Measurements from ENCODE around the gene ART4.

ART4 gene

GRCh38 chr12:14868916-14869506 is 25.7 kb upstream of the ART4 start:
- no peak overlapping the region for H3K4me3 ChIP-seq (ENCODE audit: low read depth, low read length, poor library complexity, severe bottlenecking)
- no peaks in the 10 kb centered on the region for H4K20me1 ChIP-seq (ENCODE audit: insufficient read depth, low read length)
- H3K9ac ChIP-seq (ENCODE audit: low read length), result no peak overlapping the region
- no peaks in the 10 kb centered on the region for H3K9me2 ChIP-seq (ENCODE audit: low read depth, low read length)
- no peaks in the 10 kb centered on the region for H3K27me3 ChIP-seq (ENCODE audit: insufficient read depth, low read length)
- no peaks in the 10 kb centered on the region for H3K9me3 ChIP-seq (ENCODE audit: low read length)
- TF ChIP-seq CTCF (IDR thresholded peaks at IDR 0.05; ENCODE audit: low read length) (no peak), EZH2 (IDR thresholded peaks at IDR 0.05; ENCODE audit: borderline replicate concordance, low read length) (no peak)
- no peaks in the 10 kb centered on the region; the same call in 1 of the 2 replicates for H3K36me3 ChIP-seq (ENCODE audit: insufficient read depth, low read length)
- H3F3A ChIP-seq (ENCODE audit: insufficient read depth, low read length), result no peaks in the 10 kb centered on the region
- no peak overlapping the region for H2AFZ ChIP-seq (ENCODE audit: low read length)
- H3K4me2 ChIP-seq (ENCODE audit: low read length), result no peak overlapping the region
- H3K79me2 ChIP-seq (ENCODE audit: insufficient read depth, low read length), result no peaks in the 10 kb centered on the region
- H3K4me1 ChIP-seq (ENCODE audit: insufficient read depth, low read length, severe bottlenecking), result peaks cover 4% of the 10 kb centered on the region
- no peak overlapping the region for H3K27ac ChIP-seq (ENCODE audit: low read depth, low read length, poor library complexity, severe bottlenecking)

GRCh38 chr12:14860490-14860889 is 17.2 kb upstream of the ART4 start:
- no peak overlapping the region for H3K27ac ChIP-seq (ENCODE audit: low read depth, low read length, poor library complexity, severe bottlenecking)
- no peaks in the 10 kb centered on the region for H4K20me1 ChIP-seq (ENCODE audit: insufficient read depth, low read length)
- peaks cover 5% of the 10 kb centered on the region; the same call in 1 of the 2 replicates for H3K9me3 ChIP-seq (ENCODE audit: low read length)
- H2AFZ ChIP-seq (ENCODE audit: low read length), result no peak overlapping the region
- H3K9me2 ChIP-seq (ENCODE audit: low read depth, low read length), result no peaks in the 10 kb centered on the region
- no peak overlapping the region for H3K4me3 ChIP-seq (ENCODE audit: low read depth, low read length, poor library complexity, severe bottlenecking)
- H3K27me3 ChIP-seq (ENCODE audit: insufficient read depth, low read length), result no peaks in the 10 kb centered on the region
- no peaks in the 10 kb centered on the region for H3K79me2 ChIP-seq (ENCODE audit: insufficient read depth, low read length)
- TF ChIP-seq EZH2 (IDR thresholded peaks at IDR 0.05; ENCODE audit: borderline replicate concordance, low read length) (no peak), CTCF (IDR thresholded peaks at IDR 0.05; ENCODE audit: low read length) (no peak)
- H3K9ac ChIP-seq (ENCODE audit: low read length), result no peak overlapping the region
- H3K4me1 ChIP-seq (ENCODE audit: insufficient read depth, low read length, severe bottlenecking), result peaks cover 4% of the 10 kb centered on the region
- H3K36me3 ChIP-seq (ENCODE audit: insufficient read depth, low read length), result no peaks in the 10 kb centered on the region; the same call in 1 of the 2 replicates
- no peak overlapping the region for H3K4me2 ChIP-seq (ENCODE audit: low read length)
- H3F3A ChIP-seq (ENCODE audit: insufficient read depth, low read length), result no peaks in the 10 kb centered on the region

GRCh38 chr12:14858513-14858912 is 15.2 kb upstream of the ART4 start:
- Histone ChIP-seq H2AFZ (ENCODE audit: low read length) (no peak overlapping the region), H3K9me3 (ENCODE audit: low read length) (peaks cover 5% of the 10 kb centered on the region; the same call in 1 of the 2 replicates), H3K27me3 (ENCODE audit: insufficient read depth, low read length) (no peaks in the 10 kb centered on the region), H3K79me2 (ENCODE audit: insufficient read depth, low read length) (no peaks in the 10 kb centered on the region), H3F3A (ENCODE audit: insufficient read depth, low read length) (no peaks in the 10 kb centered on the region), H3K4me1 (ENCODE audit: insufficient read depth, low read length, severe bottlenecking) (peaks cover 21% of the 10 kb centered on the region), H3K9me2 (ENCODE audit: low read depth, low read length) (no peaks in the 10 kb centered on the region), H4K20me1 (ENCODE audit: insufficient read depth, low read length) (no peaks in the 10 kb centered on the region), H3K36me3 (ENCODE audit: insufficient read depth, low read length) (no peaks in the 10 kb centered on the region; the same call in 1 of the 2 replicates), H3K4me3 (ENCODE audit: low read depth, low read length, poor library complexity, severe bottlenecking) (no peak overlapping the region), H3K9ac (ENCODE audit: low read length) (no peak overlapping the region), H3K4me2 (ENCODE audit: low read length) (no peak overlapping the region), H3K27ac (ENCODE audit: low read depth, low read length, poor library complexity, severe bottlenecking) (no peak overlapping the region)
- TF ChIP-seq CTCF (IDR thresholded peaks at IDR 0.05; ENCODE audit: low read length) (no peak), EZH2 (IDR thresholded peaks at IDR 0.05; ENCODE audit: borderline replicate concordance, low read length) (no peak)
